ENCODE data around the gene AP2A1. TPM values are rescaled to one million over a fixed set of nuclear protein-coding genes. Genes with fewer than 3 reads are reported as not detected.

Gene AP2A1
- total and polyA plus RNA-seq, 2 donors (not counting 3 experiments of a cell fraction or from before 2014, with no cell fraction given): 108 to 113 TPM

- no peak overlapping the region for H3K4me2 ChIP-seq (ENCODE audit: insufficient read depth, low read length)
- no peaks in the 10 kb centered on the region for H3K27me3 ChIP-seq (ENCODE audit: control insufficient read depth in 2 of 2, insufficient read depth in 2 of 2, low read length in 2 of 2)
- H4K20me1 ChIP-seq (replicated peaks; ENCODE audit: control insufficient read depth, extremely low read depth, insufficient read depth, low read length): no peaks in the 10 kb centered on the region
- H3K36me3 ChIP-seq (ENCODE audit: control insufficient read depth in 2 of 2, extremely low read depth in 1 of 2, insufficient read depth in 2 of 2, low read length in 2 of 2): peaks cover 2 to 43% of the 10 kb centered on the region in 2 experiments
- H3K4me3 ChIP-seq (replicated peaks in 1 of 3; ENCODE audit: insufficient read depth in 1 of 3, low read depth in 1 of 3, low read length in 3 of 3): no peak overlapping the region
- BruUV-seq (replicated peaks): no TSS peak
- DNase-seq (ENCODE audit: low read depth, low spot score): no peak
- TF ChIP-seq MAX (IDR thresholded peaks at IDR 0.05; ENCODE audit: insufficient read depth, insufficient read length) (no peak), EZH2 (IDR thresholded peaks at IDR 0.05; ENCODE audit: borderline replicate concordance, low read depth, low read length, severe bottlenecking) (no peak), POLR2A (IDR thresholded peaks at IDR 0.05; ENCODE audit: low read depth, low read length) (no peak), GATA2 (IDR thresholded peaks at IDR 0.05; ENCODE audit: insufficient read depth, insufficient read length, low read depth, low read length) (no peak), MYC (IDR thresholded peaks at IDR 0.05; ENCODE audit: low read depth, low read length) (no peak), POLR2AphosphoS5 (IDR thresholded peaks at IDR 0.05; ENCODE audit: insufficient read depth, low read depth, low read length) (no peak), FOS (IDR thresholded peaks at IDR 0.05; ENCODE audit: borderline replicate concordance, insufficient read depth, low read length) (no peak), JUN (IDR thresholded peaks at IDR 0.05; ENCODE audit: borderline replicate concordance, insufficient read depth, insufficient read length, low read depth) (no peak), CTCF (IDR thresholded peaks at IDR 0.05; ENCODE audit: extremely low read depth in 1 of 2, insufficient read depth in 1 of 2, low read depth in 1 of 2, low read length in 2 of 2) (no peak)
- no peak overlapping the region for H2AFZ ChIP-seq (ENCODE audit: low read depth, low read length)
- no peaks in the 10 kb centered on the region for H3K9me3 ChIP-seq (replicated peaks; ENCODE audit: control insufficient read depth, insufficient read depth, low read length)
- intact Hi-C loops (cut with micrococcal nuclease): no loop called here
- FAIRE-seq: no peak
- dilution Hi-C loops (cut with MboI; ENCODE audit: extremely low pct_ligation_motif_present, low sequenced_read_pairs): no loop called here
- peaks cover 26% of the 10 kb centered on the region for H3K4me1 ChIP-seq (ENCODE audit: control insufficient read depth, extremely low read depth, insufficient read depth, low read length)
- peaks cover 25% of the 10 kb centered on the region for H3K79me2 ChIP-seq (ENCODE audit: control insufficient read depth, insufficient read depth, low read length)
- CTCF ChIA-PET: no interaction called here
- H3K9ac ChIP-seq (replicated peaks; ENCODE audit: extremely low read depth, insufficient read depth, low read length): no peak overlapping the region
- H3K27ac ChIP-seq (ENCODE audit: insufficient read depth, low read depth, low read length): no peak overlapping the region
- POLR2A ChIA-PET: no interaction called here
- H3K9me1 ChIP-seq (replicated peaks; ENCODE audit: control insufficient read depth, extremely low read depth, insufficient read depth, low read length): no peaks in the 10 kb centered on the region
Measured at GRCh38 chr19:49855277-49855675, 88.5 kb downstream of the AP2A1 start.
